ENCODE measurements around the gene LEPROT.

LEPROT gene

GRCh38 chr1:65478379-65479026, 58.0 kb downstream of the LEPROT start:
- no peak for DNase-seq

GRCh38 chr1:65479554-65480204, 59.2 kb downstream of the LEPROT start:
- no peak for DNase-seq

DNA sequence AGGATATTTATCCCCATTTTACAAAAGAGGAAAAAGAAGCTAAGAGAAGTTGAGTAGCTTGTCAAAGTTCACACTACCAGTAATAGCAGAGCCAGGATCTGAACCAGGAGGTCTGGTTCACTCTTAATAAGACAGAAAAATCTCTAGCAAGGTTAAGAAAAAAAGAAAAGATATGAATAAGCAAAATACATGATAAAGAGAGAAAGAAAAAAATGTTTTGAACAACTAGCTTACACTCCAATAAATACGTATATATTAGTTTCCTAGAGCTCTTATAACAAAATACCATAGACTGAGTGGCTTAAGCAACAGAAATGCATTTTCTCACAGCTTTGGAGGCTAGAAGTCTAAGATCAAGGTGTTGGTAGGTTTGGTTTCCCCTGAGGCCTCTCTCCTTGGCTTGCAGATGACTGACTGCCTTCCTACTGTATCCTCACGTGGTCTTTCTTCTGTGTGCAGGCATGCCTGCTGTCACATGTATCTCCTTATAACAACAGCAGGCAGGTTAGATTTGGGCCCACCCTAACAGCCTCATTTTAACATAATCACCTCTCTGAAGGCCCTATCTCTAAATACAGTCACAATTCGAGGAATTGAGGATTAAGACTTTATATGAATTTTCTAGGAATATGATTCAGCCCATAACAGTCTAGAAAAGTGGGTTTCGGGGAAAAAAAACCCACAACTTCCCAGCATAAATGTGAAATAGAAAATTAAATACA, 60.4 kb downstream of the LEPROT start:
- no peak for DNase-seq

- DNase-seq = no peak
Measured at GRCh38 chr1:65483993-65484754, 63.7 kb downstream of the LEPROT start.
